ENCODE measurements around the gene UTS2B. TPM values are rescaled to one million over a fixed set of nuclear protein-coding genes. Genes with fewer than 3 reads are reported as not detected.

Gene UTS2B, protein sequence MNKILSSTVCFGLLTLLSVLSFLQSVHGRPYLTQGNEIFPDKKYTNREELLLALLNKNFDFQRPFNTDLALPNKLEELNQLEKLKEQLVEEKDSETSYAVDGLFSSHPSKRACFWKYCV
- polyA plus RNA-seq (2011; rRNA removed) (0.71 and 1.2 TPM in 2 replicates), polyA minus RNA-seq (2011; rRNA and poly(A)+ RNA removed) (0.46 and 1.2 TPM in 2 replicates)

DNA sequence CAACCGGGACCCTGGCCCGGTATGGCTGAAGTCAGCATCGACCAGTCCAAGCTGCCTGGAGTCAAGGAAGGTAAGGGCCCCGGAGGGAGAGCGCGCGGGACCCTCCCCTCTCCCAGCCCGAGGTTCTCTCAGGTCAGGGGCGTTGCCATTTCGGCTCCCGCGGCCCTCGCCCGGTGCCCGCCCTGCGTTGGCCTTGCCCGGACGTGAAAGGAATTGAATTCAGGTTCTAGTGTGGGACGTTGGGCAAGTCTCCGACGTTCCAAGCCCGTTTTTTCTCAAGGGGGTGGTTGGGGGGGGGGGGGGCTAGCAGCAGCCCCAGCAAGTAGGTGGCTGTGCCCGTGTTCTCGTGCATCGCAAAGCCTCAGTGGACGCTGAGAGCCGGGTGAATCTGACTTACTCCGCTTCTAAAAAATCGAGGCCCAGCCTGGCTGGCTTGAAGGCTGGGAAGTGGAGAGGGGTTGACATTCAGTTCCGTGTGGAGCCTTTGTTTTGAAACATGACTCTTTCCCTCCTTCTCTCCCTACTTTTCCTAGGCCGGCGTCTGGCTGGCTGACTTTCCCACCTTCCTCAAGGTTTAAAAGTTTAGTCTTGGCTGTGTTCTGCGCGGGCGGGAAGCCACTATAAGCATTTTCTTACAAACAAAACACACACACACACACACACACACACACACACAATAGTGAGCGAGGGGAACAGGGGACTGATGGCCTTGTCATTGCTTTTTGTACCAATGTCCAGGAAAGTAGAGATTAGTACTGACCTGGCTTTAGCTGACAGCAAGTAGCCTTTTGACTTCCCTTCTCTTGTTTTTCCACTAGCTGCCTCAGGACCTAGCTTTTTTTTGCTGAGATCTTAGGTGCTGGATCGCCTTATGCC lies at the start of gene UTS2B:
Gene UTS2B, minus strand, starts transcription at position 873 of the 876 bp plus-strand sequence. CDS start 48,337 bp downstream, outside the sequence.
- Histone ChIP-seq H3K4me3 (ENCODE audit: low read depth, low read length) (peak within 1 kb of the TSS; percentile 77), H3K27me3 (ENCODE audit: control insufficient read depth, insufficient read depth, low read length) (no peaks in the 10 kb centered on the region), H3K27ac (ENCODE audit: low read depth, low read length) (peak within 1 kb of the TSS; percentile 93), H3K9me3 (ENCODE audit: control insufficient read depth, insufficient read depth, low read length) (no peaks in the 10 kb centered on the region)
- no peak for TF ChIP-seq CTCF (IDR thresholded peaks at IDR 0.05; ENCODE audit: low read depth, low read length)
- DNase-seq (ENCODE audit: low read depth, low spot score), result no peak
- ChIA-PET POLR2A (interaction anchor here (0.7 kb wide), 1 partner anchor 53 kb away, joined by 3 read pairs; no protein-coding TSS in a partner anchor), CTCF (interaction anchor here (0.7 to 1.7 kb wide), 3 partner anchors 11 to 202 kb away, joined by 3 read pairs; no protein-coding TSS in a partner anchor)

GRCh38 chr3:191380001-191380400 lies 49.7 kb upstream of the UTS2B start:
- POLR2A ChIA-PET, result interaction anchor here (0.7 kb wide), 1 partner anchor 10 kb away, joined by 7 read pairs; no protein-coding TSS in a partner anchor
- TF ChIP-seq CTCF (IDR thresholded peaks at IDR 0.05; ENCODE audit: low read depth, low read length), result no peak
- H3K9me3 ChIP-seq (ENCODE audit: control insufficient read depth, insufficient read depth, low read length), result no peaks in the 10 kb centered on the region
- DNase-seq (ENCODE audit: low read depth, low spot score), result no peak
- H3K27me3 ChIP-seq (ENCODE audit: control insufficient read depth, insufficient read depth, low read length), result no peaks in the 10 kb centered on the region
- no peak overlapping the region for H3K27ac ChIP-seq (ENCODE audit: low read depth, low read length)
- no peak overlapping the region for H3K4me3 ChIP-seq (ENCODE audit: low read depth, low read length)
- CTCF ChIA-PET, result interaction anchor here (0.6 to 0.7 kb wide), 3 partner anchors 35 to 329 kb away, joined by 3 read pairs; no protein-coding TSS in a partner anchor

DNA sequence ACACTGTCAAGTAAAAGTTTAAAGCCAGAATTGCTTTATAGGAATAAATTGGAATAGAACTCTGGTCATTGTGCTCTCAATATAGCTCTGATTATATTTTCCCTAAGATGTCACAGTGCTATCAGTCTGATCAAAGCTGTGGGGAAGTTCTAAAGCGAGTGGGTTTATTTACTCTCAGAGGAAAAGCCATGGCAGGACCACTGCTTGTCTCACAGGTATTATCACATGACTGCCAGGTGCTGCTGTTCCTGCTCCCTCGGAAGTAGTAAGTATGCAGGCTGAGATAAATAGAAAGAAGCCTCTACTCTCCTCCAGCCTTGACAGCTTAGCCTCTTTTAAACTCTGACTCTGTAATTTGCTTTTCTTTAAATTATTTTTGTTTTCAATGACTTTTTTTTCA lies 49.1 kb upstream of the UTS2B start:
- CTCF ChIA-PET, result no interaction called here
- POLR2A ChIA-PET, result no interaction called here

DNA sequence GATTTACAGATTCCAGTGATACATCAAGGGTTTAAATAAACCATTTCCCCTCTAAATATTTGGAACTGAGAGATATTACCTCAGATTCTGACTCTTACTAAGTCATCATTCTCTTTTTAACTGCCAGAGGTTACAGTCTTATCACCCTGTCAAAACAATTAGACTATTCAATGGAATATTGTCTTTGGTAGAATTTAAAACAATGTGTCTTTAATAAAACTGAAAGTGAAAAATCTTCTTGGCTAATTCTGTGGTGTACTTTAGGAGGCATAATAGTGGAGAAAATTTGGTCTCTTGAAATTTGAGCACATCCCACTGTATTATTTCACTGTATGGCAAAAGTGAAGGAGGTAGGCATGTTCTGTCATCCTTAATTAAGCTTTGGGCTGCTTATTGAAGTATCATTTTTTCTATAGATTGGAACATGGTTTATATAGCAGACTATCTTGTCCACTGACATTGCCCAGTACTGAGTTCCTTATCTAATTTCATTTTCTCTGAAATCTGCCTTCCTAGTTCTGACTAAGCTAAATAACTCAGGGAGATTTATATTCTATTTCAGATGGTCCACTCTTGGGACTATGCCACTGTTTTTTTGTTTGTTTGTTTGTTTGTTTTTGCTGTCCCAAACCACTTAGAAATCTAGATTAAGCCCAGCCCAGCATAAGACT lies 48.0 kb upstream of the UTS2B start:
- H3K4me3 ChIP-seq (ENCODE audit: low read depth, low read length), result no peak overlapping the region
- TF ChIP-seq CTCF (IDR thresholded peaks at IDR 0.05; ENCODE audit: low read depth, low read length), result no peak
- DNase-seq (ENCODE audit: low read depth, low spot score), result no peak
- H3K27ac ChIP-seq (ENCODE audit: low read depth, low read length), result no peak overlapping the region
- H3K27me3 ChIP-seq (ENCODE audit: control insufficient read depth, insufficient read depth, low read length), result no peaks in the 10 kb centered on the region
- POLR2A ChIA-PET, result no interaction called here
- CTCF ChIA-PET, result interaction anchor here (0.6 kb wide), 1 partner anchor 495 kb away, joined by 3 read pairs; no protein-coding TSS in a partner anchor
- H3K9me3 ChIP-seq (ENCODE audit: control insufficient read depth, insufficient read depth, low read length), result no peaks in the 10 kb centered on the region

More for the DNA sequence above, 49.1 kb upstream of the UTS2B start:
- Histone ChIP-seq H3K4me3 (ENCODE audit: low read depth, low read length) (no peak overlapping the region), H3K9me3 (ENCODE audit: control insufficient read depth, insufficient read depth, low read length) (no peaks in the 10 kb centered on the region), H3K27me3 (ENCODE audit: control insufficient read depth, insufficient read depth, low read length) (no peaks in the 10 kb centered on the region), H3K27ac (ENCODE audit: low read depth, low read length) (no peak overlapping the region)
- DNase-seq (ENCODE audit: low read depth, low spot score), result no peak
- TF ChIP-seq CTCF (IDR thresholded peaks at IDR 0.05; ENCODE audit: low read depth, low read length), result no peak
